Astrocyte of the cerebellum (primary cell): ENCODE results near the gene CHID1.

Experiments
- DNase-seq: peaks from one replicate; pipeline ENCODE4 v3.0.0-alpha.2; 2011; ENCODE audit warnings: low read depth
- H3K4me3 ChIP-seq: 2 replicates; pipeline ENCODE4 v1.5.1; 2011; ENCODE audit warnings: mild to moderate bottlenecking, low read depth, low read length, moderate library complexity
- in situ Hi-C: cut with HindIII; loops from 2 replicates; pipeline ENCODE4 v1.10.0; 2017; ENCODE audit warnings: low sequenced_read_pairs
- TF ChIP-seq, protein P1 (sequence below): IDR thresholded peaks from 2 replicates; pipeline ENCODE4 v1.5.1; 2012; ENCODE audit warnings: low read length, low read depth, moderate library complexity, mild to moderate bottlenecking; ENCODE audit errors: missing control alignments

Gene CHID1

GRCh38 chr11:824942-825341, 85.7 kb downstream of the CHID1 start:
- in situ Hi-C loops: no loop called here

GRCh38 chr11:824292-824880, 86.2 kb downstream of the CHID1 start:
- in situ Hi-C loops: no loop called here
- TF ChIP-seq, protein P1, sequence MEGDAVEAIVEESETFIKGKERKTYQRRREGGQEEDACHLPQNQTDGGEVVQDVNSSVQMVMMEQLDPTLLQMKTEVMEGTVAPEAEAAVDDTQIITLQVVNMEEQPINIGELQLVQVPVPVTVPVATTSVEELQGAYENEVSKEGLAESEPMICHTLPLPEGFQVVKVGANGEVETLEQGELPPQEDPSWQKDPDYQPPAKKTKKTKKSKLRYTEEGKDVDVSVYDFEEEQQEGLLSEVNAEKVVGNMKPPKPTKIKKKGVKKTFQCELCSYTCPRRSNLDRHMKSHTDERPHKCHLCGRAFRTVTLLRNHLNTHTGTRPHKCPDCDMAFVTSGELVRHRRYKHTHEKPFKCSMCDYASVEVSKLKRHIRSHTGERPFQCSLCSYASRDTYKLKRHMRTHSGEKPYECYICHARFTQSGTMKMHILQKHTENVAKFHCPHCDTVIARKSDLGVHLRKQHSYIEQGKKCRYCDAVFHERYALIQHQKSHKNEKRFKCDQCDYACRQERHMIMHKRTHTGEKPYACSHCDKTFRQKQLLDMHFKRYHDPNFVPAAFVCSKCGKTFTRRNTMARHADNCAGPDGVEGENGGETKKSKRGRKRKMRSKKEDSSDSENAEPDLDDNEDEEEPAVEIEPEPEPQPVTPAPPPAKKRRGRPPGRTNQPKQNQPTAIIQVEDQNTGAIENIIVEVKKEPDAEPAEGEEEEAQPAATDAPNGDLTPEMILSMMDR: no peak
- no peak overlapping the region for H3K4me3 ChIP-seq
- no peak for DNase-seq

More at GRCh38 chr11:824942-825341, 85.7 kb downstream of the CHID1 start:
- H3K4me3 ChIP-seq: no peak overlapping the region
- no peak for DNase-seq
- TF ChIP-seq, protein P1: no peak

DNA sequence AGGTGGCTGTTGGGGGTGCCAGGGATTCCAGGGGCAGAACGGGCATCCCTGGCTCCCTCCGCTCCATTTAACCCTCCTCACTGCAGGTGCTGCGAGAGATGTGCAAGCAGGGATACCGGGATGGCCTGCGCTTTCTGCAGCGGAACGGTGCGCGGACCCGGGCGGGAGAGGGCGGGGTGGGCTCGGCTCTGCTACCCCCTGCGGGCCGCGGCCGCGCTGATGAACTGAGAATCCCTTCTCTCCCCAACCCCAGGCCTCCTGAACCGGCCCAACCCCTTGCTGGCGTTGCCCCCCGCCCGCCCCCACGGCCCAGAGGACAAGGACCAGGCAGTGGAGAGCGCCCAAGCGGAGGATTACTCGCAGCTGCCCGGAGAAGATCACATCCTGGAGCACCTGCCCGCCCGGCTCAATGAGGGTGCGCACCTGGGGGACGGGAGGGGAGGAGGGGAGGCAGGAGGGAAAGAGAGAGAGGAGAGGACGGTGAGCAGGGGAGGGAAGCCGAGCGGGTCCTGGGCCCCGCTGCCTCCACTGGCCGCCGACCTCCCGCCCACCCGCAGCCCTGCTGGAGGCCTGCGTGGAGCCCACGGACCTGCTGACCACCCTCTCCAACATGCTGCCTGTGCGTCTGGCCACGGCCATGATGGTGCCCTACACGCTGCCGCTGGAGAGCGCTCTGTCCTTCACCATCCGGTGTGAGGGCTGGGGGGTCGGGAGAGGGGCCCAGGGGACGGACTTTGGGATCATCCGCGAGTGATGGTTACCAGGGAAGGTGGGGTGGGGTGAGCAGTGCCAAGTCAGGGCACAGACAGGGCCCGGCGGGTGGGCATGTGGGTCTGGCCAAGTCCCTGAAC, 86.9 kb downstream of the CHID1 start:
- no peak overlapping the region for H3K4me3 ChIP-seq
- DNase-seq: no peak
- in situ Hi-C loops: no loop called here
- TF ChIP-seq, protein P1: no peak

DNA sequence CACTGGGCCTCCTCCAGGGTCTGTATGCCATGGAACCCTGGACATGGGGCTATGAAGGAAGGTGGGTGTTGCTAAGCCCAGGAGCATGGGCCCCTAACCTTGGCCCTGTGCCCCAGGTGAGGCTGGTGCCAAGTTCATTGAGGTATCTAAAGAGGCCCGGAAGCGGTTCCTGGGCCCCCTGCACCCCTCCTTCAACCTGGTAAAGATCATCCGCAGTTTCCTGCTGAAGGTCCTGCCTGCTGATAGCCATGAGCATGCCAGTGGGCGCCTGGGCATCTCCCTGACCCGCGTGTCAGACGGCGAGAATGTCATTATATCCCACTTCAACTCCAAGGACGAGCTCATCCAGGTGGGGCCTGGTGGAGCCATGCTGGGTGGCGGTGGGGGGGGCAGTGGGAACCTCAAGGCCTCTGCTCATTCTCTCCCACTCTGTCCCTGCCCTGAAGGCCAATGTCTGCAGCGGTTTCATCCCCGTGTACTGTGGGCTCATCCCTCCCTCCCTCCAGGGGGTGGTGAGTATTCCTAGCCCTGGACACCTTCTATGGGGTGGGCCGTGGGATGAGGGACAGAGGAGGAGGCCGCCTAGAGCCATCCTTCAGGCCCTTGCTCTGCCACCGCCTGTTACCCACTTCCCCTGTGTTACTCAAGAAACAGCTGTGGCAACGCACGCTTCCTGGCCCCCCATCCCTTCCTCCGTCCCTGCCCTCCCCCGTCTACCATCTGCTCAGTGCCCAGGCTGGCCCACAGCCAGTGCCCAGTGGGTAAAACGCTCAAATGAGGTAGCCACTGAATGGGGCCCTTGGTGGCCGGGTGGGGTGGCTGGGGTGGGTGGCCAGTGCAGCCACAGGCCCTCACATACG, 88.9 kb downstream of the CHID1 start:
- TF ChIP-seq, protein P1: no peak
- H3K4me3 ChIP-seq: peak overlapping the region; percentile 5
- in situ Hi-C loops: no loop called here
- DNase-seq: no peak

GRCh38 chr11:820655-821511, 89.7 kb downstream of the CHID1 start:
- in situ Hi-C loops: no loop called here
- TF ChIP-seq, protein P1: no peak
- DNase-seq: no peak
- peak overlapping the region; percentile 68 for H3K4me3 ChIP-seq
